Measurements from ENCODE around the gene CELA3A.
"Not testable (repeated sequence)": the region's sequence is repeated elsewhere in the genome, so short reads cannot be mapped to it uniquely, and the experiment has no call there.

DNA sequence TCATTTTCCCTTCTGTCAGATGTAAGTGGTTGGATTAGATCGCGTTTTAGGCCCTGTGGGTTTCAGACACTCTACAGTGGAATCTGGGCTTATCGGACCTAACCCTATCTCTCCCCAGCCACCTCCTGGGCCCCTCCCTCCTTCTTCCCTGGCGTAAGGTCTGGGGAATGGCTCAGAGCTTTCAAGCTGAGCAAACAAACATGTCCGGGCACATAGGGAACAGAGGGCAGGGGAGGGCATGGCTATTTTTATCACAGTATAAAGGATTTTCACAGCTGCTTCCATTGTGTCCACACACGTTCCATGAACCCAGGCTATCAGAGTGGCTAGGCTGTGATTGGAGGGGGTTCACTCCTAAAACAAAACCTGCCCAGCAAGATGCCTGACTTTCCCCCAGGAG, 26.8 kb upstream of the CELA3A start:
- TF ChIP-seq, protein P1, sequence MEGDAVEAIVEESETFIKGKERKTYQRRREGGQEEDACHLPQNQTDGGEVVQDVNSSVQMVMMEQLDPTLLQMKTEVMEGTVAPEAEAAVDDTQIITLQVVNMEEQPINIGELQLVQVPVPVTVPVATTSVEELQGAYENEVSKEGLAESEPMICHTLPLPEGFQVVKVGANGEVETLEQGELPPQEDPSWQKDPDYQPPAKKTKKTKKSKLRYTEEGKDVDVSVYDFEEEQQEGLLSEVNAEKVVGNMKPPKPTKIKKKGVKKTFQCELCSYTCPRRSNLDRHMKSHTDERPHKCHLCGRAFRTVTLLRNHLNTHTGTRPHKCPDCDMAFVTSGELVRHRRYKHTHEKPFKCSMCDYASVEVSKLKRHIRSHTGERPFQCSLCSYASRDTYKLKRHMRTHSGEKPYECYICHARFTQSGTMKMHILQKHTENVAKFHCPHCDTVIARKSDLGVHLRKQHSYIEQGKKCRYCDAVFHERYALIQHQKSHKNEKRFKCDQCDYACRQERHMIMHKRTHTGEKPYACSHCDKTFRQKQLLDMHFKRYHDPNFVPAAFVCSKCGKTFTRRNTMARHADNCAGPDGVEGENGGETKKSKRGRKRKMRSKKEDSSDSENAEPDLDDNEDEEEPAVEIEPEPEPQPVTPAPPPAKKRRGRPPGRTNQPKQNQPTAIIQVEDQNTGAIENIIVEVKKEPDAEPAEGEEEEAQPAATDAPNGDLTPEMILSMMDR (IDR thresholded peaks at IDR 0.05; ENCODE audit: low read depth, low read length, poor library complexity, severe bottlenecking): not testable (repeated sequence)
- not testable (repeated sequence) for TF ChIP-seq EZH2phosphoT487 (IDR thresholded peaks at IDR 0.05; ENCODE audit: borderline replicate concordance, low read length)
